GM18861 (cell line): Measurements from ENCODE around the gene MRPL12.

Experiments
- ATAC-seq: cut with Tn5 transposase; IDR thresholded peaks from one replicate; pipeline ENCODE4 v1.9.1; 2021; ENCODE audit not compliant: unreplicated experiment

The MRPL12 gene

GRCh38 chr17:81700353-81701287 is 2.5 kb upstream of the MRPL12 start:
- no peak for ATAC-seq

GRCh38 chr17:81701288-81702071 is 1.7 kb upstream of the MRPL12 start:
- no peak for ATAC-seq

DNA sequence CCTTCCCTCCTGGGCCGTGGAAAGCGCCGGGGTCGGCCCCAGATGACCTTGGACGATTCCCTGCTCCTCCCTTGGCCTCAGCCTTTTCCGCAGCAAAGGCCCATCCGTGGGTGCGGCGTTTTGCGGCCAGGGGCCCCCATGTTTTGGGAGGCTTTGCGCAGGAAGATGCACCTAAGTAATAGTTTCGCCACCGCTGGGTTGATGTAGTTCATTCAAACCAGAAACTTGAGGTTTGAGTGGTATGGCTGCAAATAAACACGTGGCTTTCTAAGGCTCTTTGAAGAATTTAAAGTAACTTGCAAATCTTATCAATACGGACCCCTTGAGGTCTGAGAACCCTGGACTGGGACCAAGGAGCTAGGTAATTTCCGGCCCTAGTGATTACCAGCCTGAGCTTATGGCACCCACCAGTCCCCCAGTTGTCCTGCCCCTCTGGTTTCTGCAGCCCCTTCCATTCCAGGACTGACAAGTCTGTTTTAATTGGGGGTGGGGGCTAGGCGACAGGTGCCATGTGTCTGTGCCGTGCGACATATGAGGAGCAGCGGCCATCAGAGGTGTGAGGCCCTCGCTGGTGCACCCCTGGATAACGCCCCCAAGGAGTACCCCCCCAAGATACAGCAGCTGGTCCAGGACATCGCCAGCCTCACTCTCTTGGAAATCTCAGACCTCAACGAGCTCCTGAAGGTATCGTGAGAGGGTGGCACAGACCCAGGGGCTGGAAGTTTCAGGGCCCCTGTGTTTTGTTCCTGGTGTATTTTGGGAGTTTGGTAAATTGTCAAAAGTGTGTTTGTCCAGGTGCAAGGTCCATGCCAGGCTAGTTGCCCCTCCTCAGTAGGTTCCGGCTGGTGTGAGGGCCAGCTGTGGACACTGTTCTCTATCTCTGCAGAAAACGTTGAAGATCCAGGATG is 834 bp downstream of the MRPL12 start:
- ATAC-seq = no peak

DNA sequence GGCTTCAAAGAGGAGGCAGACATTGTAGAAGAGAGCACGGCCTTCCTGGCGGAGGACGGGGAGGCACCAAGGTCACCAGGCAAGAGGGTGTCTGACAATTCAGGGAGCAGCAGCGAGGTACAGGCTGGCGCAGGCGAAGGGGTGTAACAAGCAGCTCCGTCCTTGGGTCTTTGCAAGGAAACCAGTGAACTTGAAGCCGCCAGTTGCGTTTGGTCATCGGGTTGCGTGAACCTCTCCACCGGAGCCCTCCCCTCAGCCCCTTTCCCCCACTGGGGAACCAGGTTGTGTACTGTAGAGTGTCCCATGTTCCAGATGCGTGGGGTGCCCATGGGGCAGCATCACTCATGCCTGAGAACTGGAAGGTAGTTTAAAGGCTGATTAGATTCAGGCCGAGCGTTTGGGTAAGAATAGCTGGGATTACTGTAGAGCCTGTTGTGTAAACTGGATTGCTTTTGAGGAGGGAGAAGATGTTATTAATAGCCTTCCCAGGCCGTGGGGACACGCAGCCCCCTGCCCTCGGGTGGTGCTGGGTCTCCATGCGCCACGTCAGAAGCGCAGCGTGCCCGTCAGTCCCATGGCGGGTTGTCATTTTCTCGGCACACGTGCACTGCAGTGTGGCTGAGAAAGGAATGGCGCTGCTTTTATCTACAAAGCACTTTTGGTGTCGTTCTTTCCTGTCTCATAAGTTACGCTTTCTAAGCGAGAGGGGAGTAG is 2.5 kb downstream of the MRPL12 start:
- no peak for ATAC-seq

GRCh38 chr17:81706232-81706611 is 3.1 kb downstream of the MRPL12 start:
- ATAC-seq = no peak

DNA sequence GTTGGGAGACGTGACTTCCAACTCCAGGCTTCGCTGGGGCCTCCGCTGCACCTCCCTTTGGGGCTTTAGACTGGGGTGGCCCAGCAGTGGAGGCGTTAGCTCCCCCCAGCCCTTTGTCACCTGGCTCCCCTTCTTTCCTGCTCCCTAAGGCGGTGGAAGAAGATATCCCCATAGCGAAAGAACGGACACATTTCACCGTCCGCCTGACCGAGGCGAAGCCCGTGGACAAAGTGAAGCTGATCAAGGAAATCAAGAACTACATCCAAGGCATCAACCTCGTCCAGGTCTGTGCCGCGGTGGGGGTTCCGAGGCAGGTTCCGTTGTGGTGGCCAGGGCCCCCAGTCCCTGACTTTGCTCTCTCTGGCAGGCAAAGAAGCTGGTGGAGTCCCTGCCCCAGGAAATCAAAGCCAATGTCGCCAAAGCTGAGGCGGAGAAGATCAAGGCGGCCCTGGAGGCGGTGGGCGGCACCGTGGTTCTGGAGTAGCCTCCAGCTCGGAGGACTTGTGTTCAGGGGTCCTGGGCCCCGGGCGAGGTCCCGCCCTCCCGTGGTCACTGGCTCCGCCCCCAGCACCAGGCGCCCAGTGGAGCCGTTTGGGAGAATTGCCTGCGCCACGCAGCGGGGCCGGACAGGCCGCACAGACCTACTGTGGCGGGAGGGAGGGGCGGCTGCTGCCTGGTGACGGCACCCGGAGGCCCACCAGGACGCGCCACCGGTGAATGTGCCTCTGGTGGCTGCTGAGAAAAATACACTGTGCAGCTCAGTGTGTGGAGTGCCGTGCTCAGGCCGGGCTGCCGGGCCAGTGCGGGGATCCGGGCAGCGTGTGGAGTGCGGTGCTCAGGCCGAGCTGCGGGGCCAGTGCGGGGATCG is 3.8 kb downstream of the MRPL12 start:
- ATAC-seq = no peak

DNA sequence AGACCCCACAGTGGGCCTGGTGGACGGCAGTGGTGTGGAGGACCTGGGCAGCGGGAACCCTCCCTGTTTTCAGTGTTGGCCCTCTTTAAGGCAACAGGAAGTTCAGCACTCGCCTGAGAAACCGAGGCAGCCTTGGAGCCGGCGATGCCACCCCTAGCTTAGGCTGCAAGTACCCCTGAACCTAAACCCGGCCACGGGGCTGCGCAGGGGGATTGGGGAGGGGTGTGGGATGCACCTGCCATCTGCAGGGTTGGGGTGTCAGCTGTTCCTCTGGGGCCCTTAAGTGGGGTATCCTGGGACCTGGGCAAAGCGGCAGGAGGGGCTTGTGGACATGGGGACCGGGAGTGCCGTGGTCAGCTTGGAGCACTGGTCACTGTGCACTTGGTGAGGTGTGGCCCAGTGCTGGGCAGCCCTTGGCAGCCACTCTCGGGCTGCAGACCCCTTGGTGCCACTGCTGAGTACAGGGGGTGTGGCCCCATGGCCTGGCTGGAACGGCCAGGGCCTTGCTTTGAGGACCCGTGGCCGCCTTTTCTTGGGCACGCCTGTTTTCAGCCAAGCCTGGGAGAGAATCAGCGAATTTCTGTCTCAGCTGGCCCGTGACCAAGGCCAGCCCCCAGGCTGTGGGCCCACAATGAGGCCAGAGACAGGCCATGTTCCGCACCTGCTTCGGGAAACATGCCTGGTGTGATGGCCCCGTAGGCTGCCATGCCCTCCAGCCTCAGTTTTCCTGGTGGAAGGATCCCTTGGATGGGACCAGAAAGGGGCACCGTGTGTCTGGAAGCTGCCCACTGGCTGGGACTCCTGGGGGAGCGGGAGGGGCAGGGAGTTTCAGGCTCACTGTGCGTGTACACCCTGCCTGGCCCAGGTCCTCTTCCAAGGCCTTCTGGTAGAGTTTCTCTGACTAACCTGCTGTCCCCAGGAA is 4.8 kb downstream of the MRPL12 start:
- no peak for ATAC-seq

GRCh38 chr17:81708739-81709185 is 5.6 kb downstream of the MRPL12 start:
- ATAC-seq = no peak

- ATAC-seq = no peak
Measured at GRCh38 chr17:81710514-81711308, 7.5 kb downstream of the MRPL12 start.

- ATAC-seq = peak; percentile 57
Measured at GRCh38 chr17:81711814-81712467, 8.8 kb downstream of the MRPL12 start, which contains the start of gene SLC25A10. SLC25A10 (plus strand) TSS chr17:81712284; CDS start chr17:81712427, 143 bp downstream.

DNA sequence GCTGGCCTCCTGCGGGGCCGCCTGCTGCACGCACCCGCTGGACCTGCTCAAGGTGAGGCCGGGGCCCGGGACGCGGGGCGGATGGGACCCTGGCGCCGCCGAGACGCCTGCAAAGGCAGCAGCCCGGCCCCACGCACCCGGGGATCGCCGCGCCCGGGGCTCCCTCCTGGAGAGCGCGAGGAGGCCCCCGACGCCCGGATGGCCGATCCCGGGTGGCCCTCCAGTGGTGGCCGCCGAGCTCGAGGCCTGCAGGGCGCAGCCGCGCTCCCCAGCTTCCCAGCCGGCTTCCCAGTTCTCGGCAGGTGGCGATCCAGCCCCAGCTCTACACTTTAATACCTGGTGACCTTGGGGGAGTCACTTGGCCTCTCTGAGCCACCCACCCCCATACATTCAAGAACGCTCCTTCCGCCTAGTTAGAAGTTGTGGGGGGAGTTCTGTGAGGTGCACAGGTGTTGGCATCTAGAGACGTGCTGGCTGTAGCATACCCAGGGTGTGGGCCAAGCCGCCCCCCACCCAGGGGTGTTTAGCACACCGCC is 9.4 kb downstream of the MRPL12 start:
- ATAC-seq = peak; percentile 8

DNA sequence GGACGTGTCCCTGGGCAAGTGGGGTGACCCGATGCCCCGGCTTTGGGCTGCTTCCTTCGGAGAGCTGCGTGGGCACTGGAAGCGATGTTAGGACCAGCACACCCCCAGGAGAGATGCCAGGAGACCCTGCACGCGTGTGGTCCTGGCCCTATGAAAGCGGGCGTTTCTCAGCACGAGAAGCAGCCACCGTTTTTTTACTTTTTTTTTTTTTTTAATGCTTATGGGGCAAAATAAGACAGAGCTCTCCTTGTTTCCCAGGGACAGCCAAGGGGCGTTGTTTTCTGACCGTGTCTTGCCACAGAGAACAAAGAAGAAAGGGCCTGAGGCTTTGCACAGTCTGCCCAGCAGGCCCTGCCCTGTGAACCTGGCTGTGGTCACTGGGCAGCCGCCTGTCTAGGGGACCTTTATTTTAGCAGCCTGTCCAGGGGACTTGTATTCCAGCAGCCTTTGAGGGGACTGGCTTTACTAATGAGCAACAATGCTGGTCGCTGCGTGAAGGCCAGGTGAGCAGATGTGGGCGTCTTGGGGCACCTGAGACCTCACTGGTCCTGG is 9.9 kb downstream of the MRPL12 start:
- ATAC-seq = no peak

GRCh38 chr17:81713556-81714411 is 10.6 kb downstream of the MRPL12 start:
- ATAC-seq = no peak

DNA sequence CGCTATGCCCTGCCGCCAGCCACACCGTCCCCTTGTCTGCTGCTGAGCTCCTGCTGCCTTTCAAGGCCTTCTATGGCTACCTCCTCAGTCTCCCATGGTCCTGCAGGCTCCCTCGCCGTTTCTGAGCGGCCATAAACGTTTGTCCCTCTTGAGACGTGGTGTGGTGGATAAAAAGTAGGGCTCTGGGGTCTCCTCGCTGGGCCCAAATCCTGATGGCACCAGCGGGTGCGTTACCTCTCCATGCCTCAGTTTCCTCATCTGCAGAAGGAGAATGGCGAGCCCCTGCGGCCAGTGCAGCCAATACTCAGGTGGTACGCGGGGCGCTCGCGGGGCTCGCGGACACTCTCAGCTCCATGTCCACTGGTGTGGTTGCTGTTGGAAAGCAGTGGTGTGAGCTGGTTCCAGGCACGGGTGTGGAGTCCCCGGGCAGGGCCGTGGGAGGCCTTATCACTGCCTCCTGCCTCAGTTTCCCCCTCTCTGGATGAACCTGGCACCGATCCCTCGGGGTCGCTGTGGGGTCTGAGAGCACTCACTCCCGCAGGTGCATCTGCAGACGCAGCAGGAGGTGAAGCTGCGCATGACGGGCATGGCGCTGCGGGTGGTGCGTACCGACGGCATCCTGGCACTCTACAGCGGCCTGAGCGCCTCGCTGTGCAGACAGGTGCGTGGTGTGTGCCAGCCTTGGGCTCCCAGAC is 11.4 kb downstream of the MRPL12 start:
- ATAC-seq = no peak
